ENCODE results near the gene DDA1. TPM values are rescaled to one million over a fixed set of nuclear protein-coding genes. Genes with fewer than 3 reads are reported as not detected.

Gene DDA1
- total and polyA plus RNA-seq, 2 of the 13 experiments (the other 11 are each of a cell fraction or from before 2014, with no cell fraction given): 24.5 to 26.0 TPM

- TF ChIP-seq DBP (CRISPR knock-in tag; IDR thresholded peaks at IDR 0.05; ENCODE audit: not compliant biosample characterization) (no peak), TCF7L2 (IDR thresholded peaks at IDR 0.05; ENCODE audit: low read depth, low read length) (no peak), NFKB2 (CRISPR knock-in tag; IDR thresholded peaks at IDR 0.05; ENCODE audit: borderline replicate concordance) (no peak), PCBP2 (optimal IDR thresholded peaks at IDR 0.05; ENCODE audit: low read depth, low read length, poor library complexity, severe bottlenecking) (no peak), SMC3 (IDR thresholded peaks at IDR 0.05; ENCODE audit: low read length) (peak; percentile 62), RNF219 (CRISPR knock-in tag; IDR thresholded peaks at IDR 0.05) (no peak), DMTF1 (CRISPR knock-in tag; IDR thresholded peaks at IDR 0.05) (no peak), REPIN1 (CRISPR knock-in tag; IDR thresholded peaks at IDR 0.05; ENCODE audit: borderline replicate concordance, low read depth) (no peak), KLF15 (CRISPR knock-in tag; IDR thresholded peaks at IDR 0.05; ENCODE audit: borderline replicate concordance) (no peak), ZNF383 (CRISPR knock-in tag; IDR thresholded peaks at IDR 0.05; ENCODE audit: borderline replicate concordance) (no peak), MXD3 (CRISPR knock-in tag; IDR thresholded peaks at IDR 0.05) (0 out of 2 replicates have a peak, but pooled peaks have one; percentile 28), ZNF18 (CRISPR knock-in tag; IDR thresholded peaks at IDR 0.05; ENCODE audit: insufficient replicate concordance) (no peak), CCDC6 (CRISPR knock-in tag; IDR thresholded peaks at IDR 0.05) (no peak), NR2C2 (CRISPR knock-in tag; IDR thresholded peaks at IDR 0.05; ENCODE audit: borderline replicate concordance) (peak; percentile 51; the same call in 1 of the 2 replicates), TFDP1 (CRISPR knock-in tag; IDR thresholded peaks at IDR 0.05; ENCODE audit: borderline replicate concordance) (peak; percentile 43; the same call in 1 of the 2 replicates), GTF3A (CRISPR knock-in tag; conservative IDR thresholded peaks at IDR 0.05) (0 out of 2 replicates have a peak, but pooled peaks have one; percentile 52), HOMEZ (CRISPR knock-in tag; IDR thresholded peaks at IDR 0.05; ENCODE audit: low read depth) (no peak)
These were observed 48.5 kb upstream of the DDA1 start (continued) for GRCh38 chr19:17260842-17261325.
